GM23338 (cell line): Measurements from ENCODE around the gene ERH. TPM values are rescaled to one million over a fixed set of nuclear protein-coding genes. Genes with fewer than 3 reads are reported as not detected.

ENCODE experiments used
- ATAC-seq: fragments of 200-7000 bp; cut with Tn5 transposase; 3 replicates; pipeline ENCODE4 v1.9.1; 2020
- DNase-seq: peaks from one replicate; pipeline ENCODE4 v3.0.0-alpha.2; 2015; ENCODE audit warnings: low spot score
- H2AFZ ChIP-seq: fragments of 200-600 bp; sonication (generic); 2 replicates; pipeline ENCODE4 v1.8.0; 2016; ENCODE audit warnings: antibody characterized with exemption, mild to moderate bottlenecking, moderate library complexity
- H3F3A ChIP-seq: fragments of 200-600 bp; sonication (generic); replicated peaks from 2 replicates; pipeline ENCODE4 v1.8.0; 2017; ENCODE audit warnings: antibody characterized with exemption, mixed run types, low read depth
- H3K27ac ChIP-seq: fragments of 200-600 bp; sonication (generic); 2 replicates; pipeline ENCODE4 v1.6.1; 2016; ENCODE audit warnings: low read depth
- H3K27me3 ChIP-seq: fragments of 200-600 bp; sonication (generic); 2 replicates; pipeline ENCODE4 v1.8.0; 2016; ENCODE audit warnings: mild to moderate bottlenecking, mixed run types, moderate library complexity; ENCODE audit not compliant: insufficient read depth
- H3K36me3 ChIP-seq: fragments of 200-600 bp; sonication (generic); 2 replicates; pipeline ENCODE4 v1.8.0; 2016; ENCODE audit warnings: mild to moderate bottlenecking; ENCODE audit not compliant: insufficient read depth
- H3K4me1 ChIP-seq: fragments of 200-600 bp; sonication (generic); 2 replicates; pipeline ENCODE4 v1.8.0; 2016; ENCODE audit warnings: mild to moderate bottlenecking, moderate library complexity; ENCODE audit not compliant: insufficient read depth
- H3K4me2 ChIP-seq: fragments of 200-600 bp; sonication (generic); 2 replicates; pipeline ENCODE4 v1.7.1; 2017; ENCODE audit warnings: mixed run types
- H3K4me3 ChIP-seq: fragments of 200-600 bp; sonication (generic); 2 replicates; pipeline ENCODE4 v1.6.1; 2016; ENCODE audit warnings: mixed run types
- H3K79me2 ChIP-seq: fragments of 200-600 bp; sonication (generic); replicated peaks from 2 replicates; pipeline ENCODE4 v1.8.0; 2017; ENCODE audit warnings: mild to moderate bottlenecking; ENCODE audit not compliant: insufficient read depth
- H3K9me2 ChIP-seq: fragments of 200-600 bp; sonication (generic); 2 replicates; pipeline ENCODE4 v1.8.0; 2017; ENCODE audit not compliant: insufficient read depth
- H4K20me1 ChIP-seq: fragments of 200-600 bp; sonication (generic); replicated peaks from 2 replicates; pipeline ENCODE4 v1.8.0; 2017; ENCODE audit warnings: mild to moderate bottlenecking; ENCODE audit not compliant: insufficient read depth
- H3K27ac Mint-ChIP-seq: 2 replicates; pipeline ENCODE4 v1.8.0; 2020; ENCODE audit warnings: inconsistent platforms, mild to moderate bottlenecking, moderate library complexity, mixed read lengths
- H3K27me3 Mint-ChIP-seq: 3 replicates; pipeline ENCODE4 v1.8.0; 2022; ENCODE audit warnings: low read depth, mild to moderate bottlenecking, moderate library complexity, mixed read lengths, inconsistent platforms; ENCODE audit not compliant: insufficient read depth, poor library complexity
- H3K36me3 Mint-ChIP-seq: 3 replicates; pipeline ENCODE4 v1.8.0; 2021; ENCODE audit warnings: low read depth, mild to moderate bottlenecking, inconsistent platforms, moderate library complexity, mixed read lengths
- H3K4me1 Mint-ChIP-seq: 3 replicates; pipeline ENCODE4 v1.8.0; 2020; ENCODE audit warnings: mild to moderate bottlenecking, inconsistent platforms, mixed read lengths
- H3K4me3 Mint-ChIP-seq: 3 replicates; pipeline ENCODE4 v1.8.0; 2021; ENCODE audit warnings: moderate library complexity, mild to moderate bottlenecking, inconsistent platforms, mixed read lengths
- H3K9me3 Mint-ChIP-seq: 3 replicates; pipeline ENCODE4 v1.8.0; 2020; ENCODE audit warnings: moderate library complexity, mild to moderate bottlenecking, inconsistent platforms, mixed read lengths
- EZH2 ChIP-seq: fragments of 200-600 bp; sonication (generic); IDR thresholded peaks from one replicate; pipeline ENCODE4 v1.8.0; 2017; ENCODE audit warnings: antibody characterized with exemption, mild to moderate bottlenecking, low read depth; ENCODE audit not compliant: unreplicated experiment
- EZH2phosphoT487 ChIP-seq: fragments of 200-600 bp; sonication (generic); IDR thresholded peaks from one replicate; pipeline ENCODE4 v1.8.1; 2018; ENCODE audit warnings: antibody characterized with exemption; ENCODE audit not compliant: unreplicated experiment
- NANOG ChIP-seq: IDR thresholded peaks from 2 replicates; pipeline ENCODE4 v1.6.1; 2016; ENCODE audit warnings: antibody characterized with exemption, borderline replicate concordance
- ZNF114 ChIP-seq: fragments of 250-450 bp; sonication (Bioruptor Pico); IDR thresholded peaks from 2 replicates; pipeline ENCODE4 v1.5.0; 2020; ENCODE audit warnings: mild to moderate bottlenecking, moderate library complexity
- ZNF331 ChIP-seq: fragments of 250-450 bp; sonication (Bioruptor Pico); IDR thresholded peaks from 2 replicates; pipeline ENCODE4 v1.5.0; 2020; ENCODE audit warnings: low read depth, mild to moderate bottlenecking, moderate library complexity
- polyA plus RNA-seq: library from polyadenylated mRNA; unstranded; fragments of >200 nt; fragmentation: Nextera tagmentation; extraction: Ambion mirVana; gene quantifications from 2 replicates; pipeline ENCODE4 v1.2.1, GENCODE V29; 2016
- total RNA-seq: library from RNA; depleted of rRNA; stranded (reverse); fragments of >200 nt; shearing (Covaris generic); gene quantifications from 2 replicates; pipeline ENCODE4 v1.2.3, GENCODE V29; 2014
- TF ChIP-seq, protein P1 (sequence below): fragments of 250-450 bp; sonication (Bioruptor Pico); IDR thresholded peaks from 2 replicates; pipeline ENCODE4 v1.5.0; 2020; ENCODE audit warnings: mild to moderate bottlenecking, moderate library complexity
- TF ChIP-seq, protein P2 (sequence below): IDR thresholded peaks from 2 replicates; pipeline ENCODE4 v1.6.1; 2016; ENCODE audit warnings: antibody characterized with exemption
- TF ChIP-seq, protein P3 (sequence below): IDR thresholded peaks from one replicate; pipeline ENCODE4 v1.6.1; 2018; ENCODE audit warnings: antibody characterized with exemption; ENCODE audit not compliant: unreplicated experiment

ERH gene
- total and polyA plus RNA-seq, 2 experiments from 2014 or later: 188 to 545 TPM

DNA sequence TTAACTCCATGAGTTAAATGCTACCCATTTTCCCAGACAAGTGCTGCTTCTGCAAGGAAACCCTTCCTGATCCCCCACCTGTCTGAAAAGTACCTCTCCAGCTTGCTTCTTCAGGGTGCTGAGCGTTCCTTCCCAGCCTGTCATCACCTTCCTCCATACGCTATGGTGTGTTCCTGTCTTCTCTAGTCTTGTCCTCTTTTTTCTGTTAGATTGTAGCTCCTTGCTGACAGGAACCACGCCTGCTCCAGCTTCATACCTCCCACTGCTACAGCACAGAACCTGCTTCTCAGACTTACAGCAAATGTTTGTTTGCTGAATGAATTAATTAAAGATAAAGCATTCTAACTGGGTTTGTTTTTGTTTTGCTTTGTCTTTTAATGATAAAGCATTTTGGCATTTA, 39.1 kb downstream of the ERH start:
- ATAC-seq: no peak
- no peak overlapping the region for H2AFZ ChIP-seq
- no peak overlapping the region for H3K27ac ChIP-seq
- TF ChIP-seq, protein P1, sequence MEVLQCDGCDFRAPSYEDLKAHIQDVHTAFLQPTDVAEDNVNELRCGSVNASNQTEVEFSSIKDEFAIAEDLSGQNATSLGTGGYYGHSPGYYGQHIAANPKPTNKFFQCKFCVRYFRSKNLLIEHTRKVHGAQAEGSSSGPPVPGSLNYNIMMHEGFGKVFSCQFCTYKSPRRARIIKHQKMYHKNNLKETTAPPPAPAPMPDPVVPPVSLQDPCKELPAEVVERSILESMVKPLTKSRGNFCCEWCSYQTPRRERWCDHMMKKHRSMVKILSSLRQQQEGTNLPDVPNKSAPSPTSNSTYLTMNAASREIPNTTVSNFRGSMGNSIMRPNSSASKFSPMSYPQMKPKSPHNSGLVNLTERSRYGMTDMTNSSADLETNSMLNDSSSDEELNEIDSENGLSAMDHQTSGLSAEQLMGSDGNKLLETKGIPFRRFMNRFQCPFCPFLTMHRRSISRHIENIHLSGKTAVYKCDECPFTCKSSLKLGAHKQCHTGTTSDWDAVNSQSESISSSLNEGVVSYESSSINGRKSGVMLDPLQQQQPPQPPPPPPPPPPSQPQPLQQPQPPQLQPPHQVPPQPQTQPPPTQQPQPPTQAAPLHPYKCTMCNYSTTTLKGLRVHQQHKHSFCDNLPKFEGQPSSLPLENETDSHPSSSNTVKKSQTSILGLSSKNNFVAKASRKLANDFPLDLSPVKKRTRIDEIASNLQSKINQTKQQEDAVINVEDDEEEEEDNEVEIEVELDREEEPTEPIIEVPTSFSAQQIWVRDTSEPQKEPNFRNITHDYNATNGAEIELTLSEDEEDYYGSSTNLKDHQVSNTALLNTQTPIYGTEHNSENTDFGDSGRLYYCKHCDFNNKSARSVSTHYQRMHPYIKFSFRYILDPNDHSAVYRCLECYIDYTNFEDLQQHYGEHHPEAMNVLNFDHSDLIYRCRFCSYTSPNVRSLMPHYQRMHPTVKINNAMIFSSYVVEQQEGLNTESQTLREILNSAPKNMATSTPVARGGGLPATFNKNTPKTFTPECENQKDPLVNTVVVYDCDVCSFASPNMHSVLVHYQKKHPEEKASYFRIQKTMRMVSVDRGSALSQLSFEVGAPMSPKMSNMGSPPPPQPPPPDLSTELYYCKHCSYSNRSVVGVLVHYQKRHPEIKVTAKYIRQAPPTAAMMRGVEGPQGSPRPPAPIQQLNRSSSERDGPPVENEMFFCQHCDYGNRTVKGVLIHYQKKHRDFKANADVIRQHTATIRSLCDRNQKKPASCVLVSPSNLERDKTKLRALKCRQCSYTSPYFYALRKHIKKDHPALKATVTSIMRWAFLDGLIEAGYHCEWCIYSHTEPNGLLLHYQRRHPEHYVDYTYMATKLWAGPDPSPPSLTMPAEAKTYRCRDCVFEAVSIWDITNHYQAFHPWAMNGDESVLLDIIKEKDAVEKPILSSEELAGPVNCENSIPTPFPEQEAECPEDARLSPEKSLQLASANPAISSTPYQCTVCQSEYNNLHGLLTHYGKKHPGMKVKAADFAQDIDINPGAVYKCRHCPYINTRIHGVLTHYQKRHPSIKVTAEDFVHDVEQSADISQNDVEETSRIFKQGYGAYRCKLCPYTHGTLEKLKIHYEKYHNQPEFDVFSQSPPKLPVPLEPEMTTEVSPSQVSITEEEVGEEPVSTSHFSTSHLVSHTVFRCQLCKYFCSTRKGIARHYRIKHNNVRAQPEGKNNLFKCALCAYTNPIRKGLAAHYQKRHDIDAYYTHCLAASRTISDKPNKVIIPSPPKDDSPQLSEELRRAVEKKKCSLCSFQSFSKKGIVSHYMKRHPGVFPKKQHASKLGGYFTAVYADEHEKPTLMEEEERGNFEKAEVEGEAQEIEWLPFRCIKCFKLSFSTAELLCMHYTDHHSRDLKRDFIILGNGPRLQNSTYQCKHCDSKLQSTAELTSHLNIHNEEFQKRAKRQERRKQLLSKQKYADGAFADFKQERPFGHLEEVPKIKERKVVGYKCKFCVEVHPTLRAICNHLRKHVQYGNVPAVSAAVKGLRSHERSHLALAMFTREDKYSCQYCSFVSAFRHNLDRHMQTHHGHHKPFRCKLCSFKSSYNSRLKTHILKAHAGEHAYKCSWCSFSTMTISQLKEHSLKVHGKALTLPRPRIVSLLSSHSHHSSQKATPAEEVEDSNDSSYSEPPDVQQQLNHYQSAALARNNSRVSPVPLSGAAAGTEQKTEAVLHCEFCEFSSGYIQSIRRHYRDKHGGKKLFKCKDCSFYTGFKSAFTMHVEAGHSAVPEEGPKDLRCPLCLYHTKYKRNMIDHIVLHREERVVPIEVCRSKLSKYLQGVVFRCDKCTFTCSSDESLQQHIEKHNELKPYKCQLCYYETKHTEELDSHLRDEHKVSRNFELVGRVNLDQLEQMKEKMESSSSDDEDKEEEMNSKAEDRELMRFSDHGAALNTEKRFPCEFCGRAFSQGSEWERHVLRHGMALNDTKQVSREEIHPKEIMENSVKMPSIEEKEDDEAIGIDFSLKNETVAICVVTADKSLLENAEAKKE: no peak
- TF ChIP-seq ZNF114 (CRISPR knock-in tag): no peak
- no peak for TF ChIP-seq ZNF331
- no peaks in the 10 kb centered on the region for H4K20me1 ChIP-seq
- H3K4me1 ChIP-seq: no peaks in the 10 kb centered on the region
- H3K4me2 ChIP-seq: no peak overlapping the region
- no peaks in the 10 kb centered on the region for H3F3A ChIP-seq
- no peaks in the 10 kb centered on the region for H3K27me3 ChIP-seq
- H3K4me3 Mint-ChIP-seq: no peak overlapping the region
- no peaks in the 10 kb centered on the region for H3K9me2 ChIP-seq
- H3K79me2 ChIP-seq: no peaks in the 10 kb centered on the region
- H3K4me1 Mint-ChIP-seq: peaks cover 7% of the 10 kb centered on the region
- DNase-seq: no peak
- H3K9me3 Mint-ChIP-seq: no peaks in the 10 kb centered on the region
- H3K27ac Mint-ChIP-seq: no peak overlapping the region
- no peak overlapping the region for H3K4me3 ChIP-seq
- no peaks in the 10 kb centered on the region for H3K36me3 Mint-ChIP-seq
- H3K36me3 ChIP-seq: no peaks in the 10 kb centered on the region
- peaks cover 4% of the 10 kb centered on the region for H3K27me3 Mint-ChIP-seq

DNA sequence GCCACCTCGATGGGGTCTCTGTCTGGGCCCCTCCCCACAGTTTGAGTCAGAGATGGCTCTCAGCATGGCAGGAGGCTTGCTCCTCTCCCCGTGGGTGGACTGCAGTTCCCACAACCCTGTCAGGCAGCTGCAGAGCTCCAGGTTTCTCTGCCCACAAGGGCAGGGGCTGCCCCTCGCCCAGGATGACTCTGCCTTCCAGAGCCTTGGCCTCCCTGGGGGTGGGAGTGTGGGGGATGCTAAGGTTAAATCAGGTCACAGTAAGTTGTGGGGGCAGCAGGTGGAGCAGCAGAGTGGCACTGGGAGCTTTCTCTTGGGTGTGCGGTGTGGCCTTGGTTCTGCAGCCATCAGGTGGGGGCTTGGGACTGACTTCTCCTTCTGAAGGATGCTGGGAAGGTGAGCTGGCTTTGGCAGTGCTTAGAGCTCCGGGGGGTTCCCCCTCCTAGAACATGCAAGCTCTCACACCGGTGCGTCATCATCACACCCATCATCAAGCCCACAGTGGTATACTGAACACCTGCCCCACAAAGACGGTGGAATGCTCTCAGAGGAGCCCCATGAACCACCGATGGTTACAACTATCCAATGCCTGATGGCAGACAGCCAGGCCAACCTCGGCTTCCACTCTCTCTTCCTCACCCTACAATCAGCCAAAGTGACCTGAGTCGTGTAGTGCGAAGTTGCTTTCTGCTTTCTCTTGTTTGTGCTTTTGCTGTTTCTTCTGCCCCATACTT, 39.7 kb downstream of the ERH start:
- no peaks in the 10 kb centered on the region for H3K79me2 ChIP-seq
- H3K27ac ChIP-seq: no peak overlapping the region
- no peaks in the 10 kb centered on the region for H3K36me3 ChIP-seq
- DNase-seq (no peak), ATAC-seq (no peak)
- H3K4me1 Mint-ChIP-seq: peaks cover 7% of the 10 kb centered on the region
- no peak overlapping the region for H3K4me2 ChIP-seq
- H2AFZ ChIP-seq: no peak overlapping the region
- H3K4me3 Mint-ChIP-seq: no peak overlapping the region
- no peaks in the 10 kb centered on the region for H3K9me2 ChIP-seq
- H3K27me3 ChIP-seq: no peaks in the 10 kb centered on the region
- H3F3A ChIP-seq: no peaks in the 10 kb centered on the region
- no peaks in the 10 kb centered on the region for H4K20me1 ChIP-seq
- H3K36me3 Mint-ChIP-seq: no peaks in the 10 kb centered on the region
- H3K9me3 Mint-ChIP-seq: no peaks in the 10 kb centered on the region
- H3K27ac Mint-ChIP-seq: no peak overlapping the region
- H3K27me3 Mint-ChIP-seq: peaks cover 4% of the 10 kb centered on the region
- no peaks in the 10 kb centered on the region for H3K4me1 ChIP-seq
- H3K4me3 ChIP-seq: no peak overlapping the region
- TF ChIP-seq EZH2phosphoT487: no peak
- no peak for TF ChIP-seq ZNF114 (CRISPR knock-in tag)
- TF ChIP-seq NANOG: no peak
- no peak for TF ChIP-seq EZH2
- TF ChIP-seq, protein P2, sequence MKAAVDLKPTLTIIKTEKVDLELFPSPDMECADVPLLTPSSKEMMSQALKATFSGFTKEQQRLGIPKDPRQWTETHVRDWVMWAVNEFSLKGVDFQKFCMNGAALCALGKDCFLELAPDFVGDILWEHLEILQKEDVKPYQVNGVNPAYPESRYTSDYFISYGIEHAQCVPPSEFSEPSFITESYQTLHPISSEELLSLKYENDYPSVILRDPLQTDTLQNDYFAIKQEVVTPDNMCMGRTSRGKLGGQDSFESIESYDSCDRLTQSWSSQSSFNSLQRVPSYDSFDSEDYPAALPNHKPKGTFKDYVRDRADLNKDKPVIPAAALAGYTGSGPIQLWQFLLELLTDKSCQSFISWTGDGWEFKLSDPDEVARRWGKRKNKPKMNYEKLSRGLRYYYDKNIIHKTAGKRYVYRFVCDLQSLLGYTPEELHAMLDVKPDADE: no peak
- TF ChIP-seq, protein P3, sequence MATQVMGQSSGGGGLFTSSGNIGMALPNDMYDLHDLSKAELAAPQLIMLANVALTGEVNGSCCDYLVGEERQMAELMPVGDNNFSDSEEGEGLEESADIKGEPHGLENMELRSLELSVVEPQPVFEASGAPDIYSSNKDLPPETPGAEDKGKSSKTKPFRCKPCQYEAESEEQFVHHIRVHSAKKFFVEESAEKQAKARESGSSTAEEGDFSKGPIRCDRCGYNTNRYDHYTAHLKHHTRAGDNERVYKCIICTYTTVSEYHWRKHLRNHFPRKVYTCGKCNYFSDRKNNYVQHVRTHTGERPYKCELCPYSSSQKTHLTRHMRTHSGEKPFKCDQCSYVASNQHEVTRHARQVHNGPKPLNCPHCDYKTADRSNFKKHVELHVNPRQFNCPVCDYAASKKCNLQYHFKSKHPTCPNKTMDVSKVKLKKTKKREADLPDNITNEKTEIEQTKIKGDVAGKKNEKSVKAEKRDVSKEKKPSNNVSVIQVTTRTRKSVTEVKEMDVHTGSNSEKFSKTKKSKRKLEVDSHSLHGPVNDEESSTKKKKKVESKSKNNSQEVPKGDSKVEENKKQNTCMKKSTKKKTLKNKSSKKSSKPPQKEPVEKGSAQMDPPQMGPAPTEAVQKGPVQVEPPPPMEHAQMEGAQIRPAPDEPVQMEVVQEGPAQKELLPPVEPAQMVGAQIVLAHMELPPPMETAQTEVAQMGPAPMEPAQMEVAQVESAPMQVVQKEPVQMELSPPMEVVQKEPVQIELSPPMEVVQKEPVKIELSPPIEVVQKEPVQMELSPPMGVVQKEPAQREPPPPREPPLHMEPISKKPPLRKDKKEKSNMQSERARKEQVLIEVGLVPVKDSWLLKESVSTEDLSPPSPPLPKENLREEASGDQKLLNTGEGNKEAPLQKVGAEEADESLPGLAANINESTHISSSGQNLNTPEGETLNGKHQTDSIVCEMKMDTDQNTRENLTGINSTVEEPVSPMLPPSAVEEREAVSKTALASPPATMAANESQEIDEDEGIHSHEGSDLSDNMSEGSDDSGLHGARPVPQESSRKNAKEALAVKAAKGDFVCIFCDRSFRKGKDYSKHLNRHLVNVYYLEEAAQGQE: no peak
